Stimulated activated CD4-positive, alpha-beta T cell treated with anti-CD3 and anti-CD28 coated beads, Interleukin-2, amount 100 ng/mL, for 24 hours (primary cell): ENCODE measurements around the gene MEF2A.
A peak's percentile ranks its signal among the peaks of the same experiment; 100 is the strongest.

Experiments
- DNase-seq, 2 donors: peaks; one replicate each; pipeline ENCODE4 v3.0.0-alpha.2; 2020

MEF2A gene

DNA sequence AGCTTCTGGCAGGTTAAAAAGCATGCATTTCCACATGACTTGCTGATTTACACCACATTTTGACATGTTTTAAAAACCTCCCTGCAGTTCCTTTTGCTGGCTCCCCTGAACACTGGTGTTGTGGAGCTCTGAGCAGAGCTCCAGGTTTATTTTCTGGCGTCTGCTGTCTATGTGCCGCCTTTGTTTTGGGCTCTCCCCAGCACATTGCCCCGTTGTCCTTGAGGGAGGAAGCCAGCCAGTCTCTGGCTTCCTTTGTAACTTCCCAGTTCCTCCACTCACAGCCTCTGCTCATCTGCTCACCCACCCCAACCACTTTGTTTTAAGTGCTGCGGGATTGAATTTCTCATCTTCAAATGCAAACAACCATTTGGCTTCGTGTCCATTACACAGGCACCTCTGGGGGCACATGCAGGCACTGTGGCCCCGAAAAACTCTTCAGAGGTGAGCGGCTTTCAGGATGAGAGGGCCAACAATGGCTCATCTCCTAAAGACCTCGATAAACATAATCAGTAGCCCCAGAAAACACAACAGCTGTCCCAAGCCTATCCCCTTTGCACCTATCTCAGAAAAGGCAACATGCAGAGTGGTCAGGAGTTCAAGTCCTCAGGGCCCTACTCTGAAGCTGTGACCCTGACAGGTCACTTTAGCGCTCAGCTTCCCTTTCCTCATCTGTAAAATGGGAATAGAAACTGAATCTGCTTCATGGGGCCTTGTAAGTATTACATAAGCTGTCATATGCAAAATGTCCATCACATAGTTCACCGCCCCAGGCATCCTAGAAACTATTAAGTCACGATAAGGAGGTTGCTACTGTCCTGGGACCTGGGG lies 1.3 kb upstream of the MEF2A start:
- no peak for DNase-seq

DNA sequence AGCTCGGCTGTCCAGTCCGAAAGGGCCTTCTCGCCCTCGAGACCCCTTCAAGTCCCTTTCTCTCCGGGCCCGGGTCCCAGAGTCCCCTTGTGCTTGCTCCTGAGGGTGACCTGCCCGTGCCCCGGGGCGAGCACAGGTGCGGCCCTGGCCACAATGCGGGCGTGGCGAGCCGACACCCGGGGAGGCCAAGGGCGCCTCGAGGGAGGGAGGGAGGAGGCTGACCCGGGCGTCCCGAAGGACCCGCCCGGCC lies 810 bp upstream of the MEF2A start:
- DNase-seq: no peak

DNA sequence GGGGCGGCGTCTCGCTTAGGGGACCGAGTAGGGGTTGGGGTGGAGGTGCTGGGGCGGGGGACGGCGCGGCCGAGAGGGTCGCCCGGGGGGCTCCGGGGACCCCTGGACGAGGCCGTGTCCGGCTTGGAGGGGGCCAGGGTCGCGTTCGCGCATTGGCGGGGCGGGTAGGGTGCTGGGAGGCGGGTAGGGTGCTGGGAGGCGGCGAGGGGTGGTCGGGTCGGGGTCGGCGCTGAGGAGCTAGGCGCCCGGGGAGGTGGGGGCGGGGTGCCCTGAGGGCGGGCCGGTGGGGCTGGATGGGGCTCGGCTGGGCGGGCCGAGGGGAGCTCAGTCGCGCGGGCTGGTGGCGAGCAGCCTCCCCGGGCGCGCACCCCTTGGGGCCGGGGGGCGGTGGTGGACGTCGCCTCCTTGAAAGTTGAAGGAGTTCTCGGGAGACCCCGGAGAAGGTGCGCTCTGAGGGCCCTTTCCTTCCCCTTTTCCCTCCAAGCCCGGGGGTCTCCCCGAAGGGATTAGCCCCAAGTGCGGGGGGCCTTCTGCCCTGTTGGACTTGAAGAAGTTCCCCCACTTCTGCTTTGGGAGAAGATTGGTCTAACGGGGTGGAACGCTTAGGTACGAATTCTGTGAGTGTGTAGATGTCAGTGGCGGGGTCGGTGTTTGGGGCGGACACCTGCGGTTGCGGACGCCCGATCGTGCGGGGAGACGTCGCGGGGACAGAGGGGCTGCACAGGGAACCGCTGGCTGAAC lies 543 bp downstream of the MEF2A start:
- DNase-seq: peak; percentile 29 to 32

DNA sequence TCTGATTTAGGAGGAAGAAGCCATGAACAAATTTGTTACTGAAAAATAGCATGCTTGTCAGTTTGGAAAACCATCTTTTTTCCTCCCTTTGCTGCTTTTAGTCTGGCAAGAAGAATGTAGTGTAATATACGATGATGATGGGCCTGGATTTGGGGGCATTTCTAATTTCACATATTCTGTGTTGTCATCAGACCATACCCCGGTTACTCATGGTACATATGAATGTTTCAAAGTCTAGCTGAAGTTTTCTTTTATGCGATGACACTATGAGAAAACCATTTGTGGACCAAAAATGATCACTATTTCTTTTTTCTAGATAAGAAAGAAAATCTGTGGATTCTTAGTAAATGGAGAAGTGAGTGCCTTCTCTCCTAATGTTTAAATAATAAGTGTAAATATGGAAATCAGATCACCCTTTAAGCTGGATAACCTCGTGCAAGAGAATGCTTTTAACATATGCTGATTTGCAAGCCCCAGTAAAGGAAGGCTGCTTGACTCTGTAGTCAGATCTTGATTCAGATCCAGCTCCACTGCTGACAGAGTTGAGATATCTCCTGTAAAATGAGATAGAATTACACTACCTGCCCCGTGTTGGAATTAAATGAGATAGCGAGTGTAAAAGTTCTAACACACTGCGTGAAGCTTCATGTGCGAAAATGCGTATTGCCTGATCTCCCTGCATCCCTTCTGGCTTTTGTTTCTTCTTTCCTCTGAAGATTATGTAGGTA lies 3.0 kb downstream of the MEF2A start:
- DNase-seq: no peak

DNA sequence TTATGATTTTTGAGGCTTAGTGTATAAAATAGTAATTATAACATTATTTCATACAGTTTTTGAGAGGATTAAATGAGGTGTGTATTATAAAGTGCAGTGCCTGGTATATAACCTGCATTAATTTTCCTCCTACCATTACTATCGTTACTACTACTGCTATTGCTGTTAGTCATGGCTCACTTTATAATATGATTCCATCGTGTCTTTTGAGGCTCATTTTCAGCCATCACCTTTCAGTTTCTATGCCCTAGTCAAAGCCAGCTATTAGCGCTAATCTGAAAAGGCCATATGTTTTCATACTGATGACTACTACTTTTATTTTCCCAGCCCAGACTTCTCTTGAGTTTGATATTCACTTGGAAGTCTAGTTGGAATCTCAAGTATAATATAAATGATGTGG lies 5.5 kb downstream of the MEF2A start:
- DNase-seq: no peak

DNA sequence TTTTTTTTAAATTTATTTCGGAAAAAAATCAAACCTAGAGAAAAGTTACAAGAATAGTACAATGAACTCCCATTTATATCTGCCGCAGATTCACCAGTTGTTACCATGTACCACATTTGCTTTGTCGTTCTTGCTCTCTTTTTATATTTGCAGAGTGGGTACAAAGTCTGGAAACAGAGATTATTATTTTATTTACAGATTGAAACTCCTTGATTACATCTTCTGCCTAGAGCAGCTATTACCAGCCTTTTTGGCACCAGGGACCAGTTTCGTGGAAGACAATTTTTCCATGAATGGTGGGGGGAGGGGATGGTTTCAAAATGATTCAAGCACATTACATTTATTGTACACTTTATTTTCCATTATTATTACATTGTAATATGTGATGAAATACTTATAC lies 8.3 kb downstream of the MEF2A start:
- no peak for DNase-seq

DNA sequence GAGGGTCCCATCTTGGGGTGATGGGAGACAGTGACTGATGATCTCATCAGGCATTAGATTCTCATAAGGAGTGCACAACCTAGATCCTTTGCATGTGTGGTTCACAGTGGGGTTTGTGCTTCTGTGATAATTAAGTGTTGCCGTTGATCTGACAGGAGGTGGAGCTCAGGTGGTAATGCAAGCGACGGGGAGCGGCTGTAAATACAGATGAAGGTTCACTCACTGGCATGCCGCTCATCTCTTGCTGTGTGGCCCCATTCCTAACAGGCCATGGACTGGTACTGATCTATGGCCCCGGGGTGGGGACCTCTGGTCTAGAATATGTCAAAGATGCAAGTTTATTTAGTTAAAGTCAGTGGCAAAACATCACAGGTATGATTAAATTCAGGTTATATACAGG lies 8.7 kb downstream of the MEF2A start:
- no peak for DNase-seq

DNA sequence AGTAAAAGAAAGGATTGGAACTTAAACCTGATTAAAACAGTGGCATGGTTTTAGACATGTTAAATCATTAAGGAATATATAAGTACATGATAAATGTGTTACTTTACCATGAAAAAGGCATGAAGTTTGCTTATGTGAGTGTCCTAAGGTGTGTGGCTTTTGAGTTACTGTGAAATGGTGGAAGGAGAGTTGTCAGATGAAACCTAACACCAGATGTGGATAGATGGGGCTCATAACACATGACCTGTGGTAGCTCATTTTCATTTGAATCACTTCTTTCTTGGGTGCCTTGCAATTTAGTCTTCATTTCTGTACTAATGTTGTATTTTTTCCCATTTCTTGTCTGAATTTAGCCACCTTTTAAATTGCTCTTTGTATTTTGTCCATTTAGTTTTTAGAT lies 13.0 kb downstream of the MEF2A start:
- DNase-seq: no peak

DNA sequence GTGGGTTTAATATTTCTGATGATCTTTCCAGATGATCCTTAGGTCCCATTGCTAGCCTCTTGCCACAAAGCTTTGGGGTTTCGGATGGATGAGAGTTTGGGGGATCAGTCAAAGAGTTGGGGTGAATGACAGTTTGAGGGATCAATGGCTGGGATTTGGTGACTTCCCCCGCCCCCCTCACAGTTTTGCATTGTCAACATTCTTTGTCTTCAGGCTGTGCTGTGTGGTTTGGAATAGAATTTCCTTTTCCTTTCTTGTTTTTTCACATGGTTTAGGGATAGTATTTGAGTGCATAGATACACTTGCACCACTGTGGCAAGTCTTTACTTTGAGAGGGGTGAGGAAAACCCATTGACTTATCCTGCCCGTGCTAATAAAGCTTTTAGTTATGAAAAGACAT lies 14.3 kb downstream of the MEF2A start:
- DNase-seq: no peak

DNA sequence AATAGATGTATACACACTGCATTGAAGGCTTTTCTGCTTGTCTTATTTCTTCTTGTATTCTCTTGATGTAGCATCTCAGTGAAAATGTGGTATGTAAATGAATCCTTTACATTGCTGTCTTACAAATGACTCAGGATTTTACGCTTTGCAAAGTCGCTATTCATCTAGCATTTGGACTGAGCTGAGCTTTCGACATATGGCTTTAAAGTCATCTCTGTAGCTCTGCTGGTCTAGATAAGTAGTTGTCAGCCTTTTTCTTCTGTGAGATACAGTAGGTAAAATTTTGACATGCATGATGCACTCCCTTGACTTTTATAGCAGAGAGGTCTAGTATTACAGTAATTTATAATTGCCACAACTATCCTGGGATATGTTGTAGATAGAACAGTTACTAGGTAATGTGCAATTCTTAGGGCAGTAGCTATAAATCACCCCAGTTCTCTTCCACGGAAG lies 16.8 kb downstream of the MEF2A start:
- no peak for DNase-seq

DNA sequence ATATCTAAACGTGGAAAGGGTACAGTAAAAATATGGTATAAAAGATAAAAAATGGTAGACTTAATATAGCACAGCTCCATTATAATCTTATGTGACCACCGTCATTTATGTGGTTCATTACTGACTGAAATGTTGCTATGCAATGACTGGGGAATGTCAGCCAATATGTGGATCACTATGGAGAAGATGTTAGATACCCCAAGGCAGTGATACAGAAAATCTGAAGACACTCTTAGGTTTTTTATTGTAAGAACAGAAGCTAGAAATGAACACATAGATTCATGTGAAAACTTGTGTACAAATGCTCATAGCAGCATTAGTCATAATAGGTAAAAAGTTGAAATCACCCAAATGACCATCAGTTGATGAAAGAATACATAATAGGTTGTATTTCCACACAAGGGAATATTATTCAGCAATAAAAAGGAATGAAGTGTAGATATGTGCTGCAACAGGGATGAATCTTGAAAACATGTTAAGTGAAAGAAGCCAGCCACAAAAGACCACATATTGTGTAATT lies 18.4 kb downstream of the MEF2A start:
- DNase-seq: no peak

DNA sequence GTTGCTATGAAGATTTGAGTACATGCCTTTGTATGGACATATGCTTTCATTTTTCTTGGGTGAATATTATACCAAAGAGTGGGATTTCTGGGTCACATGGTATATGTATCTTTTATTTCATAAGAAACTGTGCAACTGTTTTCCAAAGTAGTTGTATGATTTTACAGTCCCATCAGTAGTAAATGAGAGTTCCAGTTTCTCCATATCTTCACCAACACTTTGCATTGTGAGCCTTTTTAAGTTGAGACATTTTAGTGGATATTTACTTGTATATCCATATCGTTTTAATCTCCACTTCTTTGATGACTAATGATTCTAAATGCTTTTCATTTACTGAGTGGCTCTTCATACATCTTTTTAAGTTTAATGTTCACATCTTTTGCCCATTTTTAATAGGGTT lies 20.3 kb downstream of the MEF2A start:
- DNase-seq: no peak

DNA sequence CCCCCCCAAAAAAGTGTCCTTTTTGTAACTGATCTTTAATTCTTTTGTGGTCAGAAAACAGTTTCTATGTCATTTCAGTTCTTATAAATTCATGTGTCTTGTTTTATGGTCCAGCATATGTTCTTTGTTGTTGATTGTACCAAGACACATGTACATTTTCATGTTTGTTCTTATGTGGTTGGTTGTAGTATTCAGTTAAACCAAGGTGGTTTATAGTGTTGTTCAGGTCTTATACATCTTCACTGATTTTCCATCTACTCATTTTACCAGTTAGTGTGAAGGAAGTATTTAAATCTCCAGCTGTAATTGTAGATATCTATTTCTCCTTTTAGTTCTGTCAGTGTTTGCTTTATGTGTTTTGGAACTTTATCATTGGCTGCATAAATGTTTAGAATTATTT lies 24.0 kb downstream of the MEF2A start:
- DNase-seq: no peak

DNA sequence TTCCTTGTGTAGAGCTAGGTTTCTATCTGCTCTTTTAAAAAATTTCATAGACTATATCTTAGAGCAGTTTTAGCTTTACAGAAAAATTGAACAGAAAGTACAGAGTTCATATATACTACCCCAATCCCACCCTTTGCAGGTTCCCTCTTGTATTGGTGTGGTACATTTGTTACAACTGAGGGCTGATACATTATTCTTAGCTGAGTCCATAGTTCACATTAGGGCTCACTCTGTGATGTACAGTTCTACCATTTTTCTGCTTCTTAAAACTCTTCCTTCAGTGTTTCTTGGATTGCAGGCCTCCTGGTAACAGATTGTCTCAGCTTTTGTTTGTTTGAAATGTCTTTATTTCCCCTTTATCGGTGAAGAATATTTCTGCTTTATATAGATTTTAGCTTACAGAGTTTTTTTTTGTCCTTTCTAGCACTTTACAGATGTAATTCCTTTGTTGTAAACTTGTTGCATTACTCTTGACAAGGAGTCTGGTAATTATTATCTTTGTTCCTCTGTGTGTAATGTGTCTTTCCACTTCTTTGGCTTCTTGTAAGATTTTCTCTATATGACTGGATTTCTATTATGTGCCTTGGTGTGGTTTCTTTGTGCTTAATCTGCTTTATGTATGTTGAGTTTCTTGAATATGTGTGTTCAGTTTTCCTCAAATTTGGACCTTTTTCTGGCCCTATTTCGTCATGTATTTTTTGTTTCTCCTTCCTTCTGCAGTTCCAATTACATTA lies 25.3 kb downstream of the MEF2A start:
- no peak for DNase-seq

DNA sequence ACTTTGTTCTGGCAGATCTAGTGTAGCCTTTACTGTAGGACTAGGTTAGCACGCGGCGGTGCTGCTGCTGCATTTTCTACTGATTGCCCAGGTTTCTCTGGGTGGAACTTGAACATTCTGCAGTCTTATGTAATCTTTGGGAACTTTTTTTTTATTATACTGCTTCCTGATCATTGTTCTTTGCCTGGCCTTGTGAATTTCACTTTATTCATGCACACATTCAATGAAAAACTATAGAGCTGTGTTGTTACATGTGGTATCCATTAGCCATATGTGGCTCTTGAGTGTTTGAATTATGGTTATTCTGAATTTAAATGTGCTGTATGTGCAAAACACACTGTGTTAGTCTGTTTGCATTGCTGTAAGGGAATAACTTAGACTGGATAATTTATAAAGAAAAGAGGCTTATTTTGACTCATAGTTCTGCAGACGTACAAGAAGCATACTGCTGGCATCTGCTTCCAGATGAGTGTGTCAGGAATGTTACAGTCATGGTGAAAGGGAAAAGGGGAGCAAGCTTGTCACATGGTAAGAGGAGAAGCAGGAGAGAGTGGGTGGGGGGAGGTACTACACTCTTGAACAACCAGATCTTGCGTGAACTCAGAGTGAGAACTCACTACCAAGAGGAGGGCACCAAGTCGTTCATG lies 26.5 kb downstream of the MEF2A start:
- no peak for DNase-seq

DNA sequence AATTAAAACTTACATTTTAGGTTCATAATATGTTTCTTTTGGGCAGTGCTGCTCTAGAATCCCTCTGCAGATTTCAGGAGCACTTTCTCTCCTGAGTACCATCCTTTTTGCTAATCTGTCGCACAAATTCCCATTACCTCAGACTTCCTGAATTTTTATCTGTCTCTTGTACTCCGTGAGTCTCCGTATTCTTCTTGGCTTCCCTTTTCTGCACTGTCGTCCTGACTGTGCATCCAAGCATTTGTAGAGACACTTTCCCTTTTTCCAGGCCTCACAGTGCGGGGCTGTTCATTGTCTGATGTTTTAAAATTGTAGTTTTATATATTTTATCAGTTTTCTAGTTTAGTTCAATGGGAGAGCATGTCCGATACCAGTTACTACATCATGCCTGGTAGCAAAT lies 27.3 kb downstream of the MEF2A start:
- no peak for DNase-seq

DNA sequence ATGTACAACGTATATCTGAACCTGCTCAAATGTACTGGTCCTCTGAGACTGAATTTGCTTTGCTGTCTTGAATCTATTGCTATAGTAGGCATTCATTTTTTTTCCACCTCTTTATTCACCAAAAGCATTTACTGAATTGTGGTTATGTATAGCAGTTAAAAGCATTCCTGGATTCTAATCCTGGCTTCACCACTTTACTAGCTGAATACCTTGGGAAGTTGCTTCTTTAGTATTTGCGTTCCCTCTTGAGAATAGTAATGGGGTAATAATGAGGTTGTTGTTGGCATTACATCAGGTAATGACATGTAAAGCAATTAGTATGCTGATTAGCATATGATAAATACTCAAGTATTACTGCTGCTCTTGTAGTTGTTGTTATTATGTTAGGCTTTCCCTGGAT lies 29.1 kb downstream of the MEF2A start:
- DNase-seq: no peak

DNA sequence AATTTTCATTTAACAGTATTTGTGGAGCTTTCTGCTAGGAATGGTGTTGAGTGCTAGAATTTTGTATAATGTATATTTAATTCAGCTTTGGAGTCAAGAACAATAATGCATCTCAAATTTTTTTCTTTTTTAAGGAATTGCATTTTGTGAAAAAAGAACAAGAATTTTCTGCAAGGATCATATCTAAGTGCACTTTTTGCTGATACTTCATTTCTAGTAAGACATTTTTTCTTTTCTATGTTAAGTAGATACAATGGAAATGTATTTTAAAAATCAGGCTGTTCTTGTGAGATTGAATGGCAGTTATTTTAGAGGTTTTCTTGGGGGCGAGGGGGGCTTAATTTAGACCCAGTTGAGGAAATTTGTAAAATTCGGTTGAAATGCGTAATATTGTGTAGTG lies 32.5 kb downstream of the MEF2A start:
- no peak for DNase-seq

DNA sequence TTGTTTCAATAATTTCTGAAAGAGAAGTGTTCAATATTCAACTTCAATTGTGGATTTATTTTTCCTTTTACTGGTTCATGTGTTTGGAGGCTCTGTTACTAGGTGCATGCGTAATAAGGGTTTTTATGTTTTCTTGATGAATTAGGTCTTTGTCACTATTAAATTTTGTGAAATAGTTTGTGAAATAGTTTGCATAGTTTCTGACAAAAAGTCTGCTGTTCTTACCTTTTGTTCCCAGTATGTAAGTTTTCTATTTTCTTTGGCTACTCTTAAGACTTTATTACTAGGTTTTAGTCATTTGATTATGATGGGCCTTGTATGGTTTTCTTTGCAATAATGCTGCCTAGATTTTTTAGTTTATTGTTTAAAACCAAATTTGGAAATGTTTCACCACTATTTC lies 38.0 kb downstream of the MEF2A start:
- DNase-seq: no peak

DNA sequence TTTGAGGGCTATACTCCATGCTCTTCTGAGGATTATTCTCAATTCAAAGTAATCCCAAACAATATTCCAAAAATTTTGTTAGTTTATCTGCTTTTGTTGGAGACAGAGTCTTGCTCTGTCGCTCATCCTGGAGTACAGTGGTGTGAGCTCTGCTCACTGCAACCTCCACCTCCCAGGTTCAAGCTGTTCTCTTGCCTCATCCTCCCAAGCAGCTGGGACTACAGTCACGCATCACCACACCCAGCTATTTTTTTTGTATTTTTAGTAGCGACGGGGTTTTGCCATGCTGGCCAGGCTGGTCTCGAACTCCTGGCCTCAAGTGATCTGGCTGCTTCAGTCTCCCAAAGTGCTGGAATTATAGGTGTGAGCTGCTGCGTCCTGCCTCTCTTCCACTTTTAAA lies 39.1 kb downstream of the MEF2A start:
- no peak for DNase-seq

DNA sequence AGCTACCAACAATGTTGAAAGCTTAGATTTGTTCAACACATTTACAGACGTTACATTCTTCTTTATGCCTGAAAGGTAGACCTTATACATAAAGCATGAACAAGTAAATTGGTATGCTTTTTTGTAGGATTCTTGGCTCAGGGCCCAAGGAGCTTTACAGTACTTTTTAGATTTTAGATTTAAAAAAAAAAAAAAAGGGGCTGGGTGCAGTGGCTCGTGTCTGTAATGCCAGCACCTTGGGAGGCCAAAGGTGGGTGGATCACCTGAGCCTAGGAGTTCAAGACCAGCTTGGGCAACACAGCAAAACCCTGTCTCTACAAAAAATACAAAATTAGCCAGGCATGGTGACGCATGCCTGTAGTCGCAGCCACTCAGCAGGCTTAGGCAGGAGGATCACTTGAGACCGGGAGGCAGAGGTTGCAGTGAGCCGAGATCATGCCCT lies 39.7 kb downstream of the MEF2A start:
- no peak for DNase-seq

DNA sequence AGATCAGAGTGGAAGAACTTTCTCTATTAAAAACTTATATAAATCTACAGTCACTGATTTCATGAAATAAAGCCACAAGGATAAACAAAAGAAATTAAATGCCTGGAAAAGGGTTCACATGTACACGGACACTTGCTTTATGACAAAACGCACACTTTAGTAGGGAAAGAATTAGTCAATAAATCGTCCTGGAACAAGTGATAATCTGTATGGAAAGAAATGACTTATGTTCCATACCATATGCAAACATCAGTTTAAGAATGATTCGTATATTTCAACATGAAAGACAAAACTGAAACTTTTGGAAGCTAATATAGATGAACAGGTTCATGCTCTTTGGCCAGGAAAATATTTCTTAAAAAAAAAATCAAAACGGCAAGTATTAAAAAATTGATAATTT lies 40.2 kb downstream of the MEF2A start:
- no peak for DNase-seq

DNA sequence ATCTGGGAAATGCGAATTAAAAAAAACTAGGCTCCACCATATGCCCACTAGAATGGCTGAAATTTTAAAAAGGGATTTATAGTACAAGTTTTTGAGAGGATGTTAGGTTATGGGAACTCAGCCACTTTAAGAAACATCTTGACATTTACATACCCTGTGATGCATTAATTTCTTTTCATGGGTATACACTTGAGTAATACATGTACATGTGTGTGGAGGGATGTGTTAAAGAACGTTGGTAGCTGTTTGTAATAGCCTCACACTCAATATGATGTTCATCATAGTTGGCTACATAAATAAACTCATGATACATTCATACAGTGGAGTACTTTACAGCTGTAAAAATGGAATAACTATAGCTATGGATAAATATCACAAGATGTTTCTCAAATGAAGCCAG lies 40.9 kb downstream of the MEF2A start:
- no peak for DNase-seq
